GM19467 (cell line): ENCODE measurements around the gene TMEM207.

Experiments used
- ATAC-seq: cut with Tn5 transposase; IDR thresholded peaks from one replicate; pipeline ENCODE4 v1.9.1; 2021; ENCODE audit warnings: mild to moderate bottlenecking, moderate library complexity; ENCODE audit not compliant: unreplicated experiment

The TMEM207 gene

DNA sequence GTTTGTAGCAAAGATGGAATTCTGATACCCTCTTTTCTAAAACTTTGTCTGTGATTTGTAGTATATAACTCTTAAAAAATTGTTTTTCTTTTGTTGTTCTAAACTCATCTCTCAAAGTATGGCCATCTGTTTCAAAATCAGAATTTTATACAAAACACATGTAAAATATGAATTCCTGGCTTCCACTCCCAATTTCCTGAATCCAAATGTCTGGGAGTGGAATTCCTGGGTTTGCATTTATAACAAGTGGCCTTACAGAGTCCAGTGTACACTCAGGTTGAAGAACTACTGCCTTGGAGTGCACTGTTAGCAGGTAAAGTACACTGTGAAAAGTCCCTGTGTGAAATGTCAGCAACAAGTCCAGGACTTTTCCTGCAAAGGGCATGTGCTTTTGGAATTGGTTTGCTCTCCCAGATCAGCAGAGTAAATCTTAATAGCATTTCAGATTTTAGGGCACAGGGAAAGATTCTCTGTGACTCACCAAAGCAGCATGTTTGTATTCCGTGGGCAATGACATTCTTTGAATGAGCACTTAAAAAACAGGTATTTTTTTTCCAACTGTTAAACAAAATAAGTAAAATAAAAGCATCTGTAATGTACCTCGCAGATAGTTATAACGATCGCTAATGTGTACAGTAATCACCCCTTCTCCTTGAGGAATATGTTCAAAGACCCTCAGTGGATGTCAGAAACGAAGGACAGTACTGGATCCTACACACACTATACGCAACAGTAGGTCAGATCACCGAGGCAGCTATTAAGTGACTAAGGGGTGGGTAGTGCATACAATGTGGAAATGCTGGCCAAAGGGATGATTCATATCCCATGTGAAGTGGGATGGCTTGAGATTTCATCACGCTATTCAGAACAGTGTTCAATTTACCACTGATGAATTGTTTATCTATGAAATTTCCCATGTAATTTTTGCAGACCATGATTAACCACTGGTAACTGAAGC lies 63.7 kb downstream of the TMEM207 start:
- no peak for ATAC-seq

GRCh38 chr3:190384309-190384756 lies 65.4 kb downstream of the TMEM207 start:
- peak; percentile 83 for ATAC-seq

DNA sequence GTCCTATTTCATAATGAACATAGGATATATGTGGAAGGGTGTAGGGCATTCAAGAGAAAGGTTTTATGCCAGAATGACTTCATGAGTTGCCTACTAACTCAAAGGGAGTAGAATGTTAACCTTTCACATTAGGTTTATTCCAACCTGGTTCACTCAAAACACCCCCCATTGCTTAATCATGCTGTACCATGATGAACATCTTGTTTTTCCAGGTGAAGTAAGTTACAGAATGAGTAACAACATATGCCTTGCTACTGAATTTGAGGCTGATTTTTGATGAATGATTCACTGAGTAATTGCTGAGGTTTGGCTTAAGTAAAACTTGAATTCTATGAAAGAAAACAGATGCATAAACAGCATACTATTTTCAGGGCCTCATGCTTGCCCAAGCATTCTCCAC lies 67.6 kb downstream of the TMEM207 start:
- peak; percentile 42 for ATAC-seq

- no peak for ATAC-seq
Measured at GRCh38 chr3:190381441-190381840, 68.3 kb downstream of the TMEM207 start.

DNA sequence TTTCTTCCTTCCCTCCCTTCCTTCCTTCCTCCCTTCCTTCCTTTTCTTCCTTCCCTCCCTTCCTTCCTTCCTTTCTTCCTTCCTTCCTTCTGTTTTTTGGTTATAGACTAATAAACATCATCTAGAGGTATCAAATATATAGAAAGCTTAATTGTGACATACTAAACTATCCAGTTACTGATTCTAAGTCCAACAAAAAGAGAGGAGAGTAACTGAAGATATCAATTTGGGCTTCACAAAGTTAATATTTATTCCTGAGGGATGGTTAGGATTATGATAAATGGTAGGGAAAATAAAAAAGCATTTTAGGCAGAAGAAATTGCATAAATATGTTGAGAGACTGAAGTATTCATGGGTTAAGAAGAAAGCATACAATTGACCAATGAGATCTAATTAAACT lies 69.5 kb downstream of the TMEM207 start:
- ATAC-seq: no peak
